HG02798 (cell line): ENCODE data around the gene ABCB6.
"Not testable (repeated sequence)": the region's sequence is repeated elsewhere in the genome, so short reads cannot be mapped to it uniquely, and the experiment has no call there.

ENCODE experiments used
- ATAC-seq: cut with Tn5 transposase; IDR thresholded peaks from one replicate; pipeline ENCODE4 v1.9.1; 2021; ENCODE audit warnings: mild to moderate bottlenecking; ENCODE audit not compliant: unreplicated experiment, poor library complexity

ABCB6 gene

GRCh38 chr2:219218732-219219701 is at the start of gene ABCB6:
TSS of gene ABCB6 (minus strand) at chr2:219218958. CDS start at chr2:219218673, 285 bp downstream.
- ATAC-seq, result peak; percentile 87

DNA sequence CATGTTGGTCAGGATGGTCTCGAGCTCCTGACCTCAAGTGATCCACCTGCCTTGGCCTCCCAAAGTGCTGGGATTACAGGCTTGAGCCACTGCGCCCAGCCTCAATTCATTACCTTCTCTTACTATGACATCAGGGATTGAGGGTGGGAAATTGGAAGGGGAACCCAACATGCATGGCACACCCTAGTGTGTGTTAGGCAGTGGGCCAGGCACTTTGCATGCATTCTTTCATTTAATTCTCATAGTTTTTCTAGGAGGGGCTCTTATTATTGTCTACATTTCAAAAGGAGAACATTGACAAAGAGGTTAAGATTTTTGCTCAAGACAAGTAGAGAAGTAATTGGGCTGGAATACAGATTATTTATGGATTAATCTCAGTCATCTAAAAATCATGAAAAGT is 49.5 kb upstream of the ABCB6 start:
- ATAC-seq, result no peak

GRCh38 chr2:219266886-219267285 is 48.1 kb upstream of the ABCB6 start:
- no peak for ATAC-seq

DNA sequence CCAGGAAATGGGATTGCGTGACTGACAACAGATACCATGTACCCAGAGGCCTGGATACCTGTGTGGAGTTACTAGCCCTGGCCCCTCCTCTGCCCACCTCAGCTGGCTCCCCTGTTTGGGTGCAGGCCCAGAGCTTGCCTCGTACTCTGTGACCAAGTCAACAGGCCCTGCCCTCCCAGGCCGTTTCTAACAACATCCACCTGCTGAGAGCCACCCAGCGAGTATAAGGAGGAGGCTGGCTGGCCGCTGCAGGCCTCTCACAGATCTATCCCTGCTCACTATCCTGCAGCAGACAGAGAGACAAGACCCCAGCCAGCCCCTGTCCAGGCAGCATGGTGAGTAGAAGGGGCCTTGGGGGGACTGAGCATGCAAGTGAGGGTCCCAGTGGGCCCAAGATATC is 47.5 kb upstream of the ABCB6 start:
- ATAC-seq, result no peak

GRCh38 chr2:219261024-219261855 is 42.5 kb upstream of the ABCB6 start:
- no peak for ATAC-seq

GRCh38 chr2:219258942-219259341 is 40.2 kb upstream of the ABCB6 start:
- ATAC-seq, result not testable (repeated sequence)

GRCh38 chr2:219254590-219255201 is 35.9 kb upstream of the ABCB6 start:
- peak; percentile 19 for ATAC-seq

- peak; percentile 66 for ATAC-seq
Observed at GRCh38 chr2:219253753-219254589, 35.2 kb upstream of the ABCB6 start, which contains the start of gene TUBA4A. TSS of gene TUBA4A (minus strand) at chr2:219253918. CDS start at chr2:219253858, 60 bp downstream.

DNA sequence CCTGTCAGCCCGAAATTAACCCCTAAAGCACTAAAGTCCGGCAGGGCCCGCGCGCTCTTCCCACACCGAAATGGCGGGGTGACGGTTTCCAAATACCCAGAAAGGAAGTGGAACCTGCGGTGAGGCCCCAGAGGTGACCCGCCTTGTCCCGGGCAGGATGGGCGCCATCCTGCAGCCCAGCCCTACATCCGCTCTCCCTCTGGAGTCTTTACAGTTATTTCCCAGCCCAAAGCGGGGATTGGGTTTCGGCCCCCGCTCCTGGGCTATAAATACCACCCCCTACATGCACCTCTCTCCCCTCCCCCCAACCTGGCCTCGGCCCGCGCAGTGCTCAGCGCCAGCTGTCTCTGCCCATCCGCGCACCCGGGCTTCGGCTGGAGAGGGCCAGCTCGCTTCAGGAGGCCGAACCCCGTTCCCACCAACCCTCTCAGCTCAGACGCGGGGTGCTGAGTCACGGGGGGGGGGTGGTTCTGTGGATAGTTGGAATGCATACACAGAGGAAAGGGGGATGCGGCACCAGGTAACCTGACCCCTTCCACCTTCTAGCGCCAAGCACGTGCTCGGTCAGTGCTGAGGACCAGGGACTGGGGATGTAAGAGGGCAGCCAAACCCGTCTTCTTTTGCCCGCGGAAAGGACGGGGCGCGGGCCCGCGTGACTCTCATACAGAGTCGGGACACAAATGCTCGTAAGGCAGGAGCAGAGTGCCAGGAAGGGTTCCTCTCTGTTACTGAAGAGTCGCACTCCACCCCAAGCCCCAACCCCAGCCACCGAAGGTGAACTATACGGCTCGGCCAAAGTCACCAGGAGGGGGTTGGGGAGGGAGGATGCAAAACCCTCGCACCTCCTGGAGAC is 34.4 kb upstream of the ABCB6 start, which contains the start of gene TUBA4B:
Gene TUBA4B, plus strand, starts transcription at position 344 of the 853 bp plus-strand sequence. Its CDS starts 165 bp downstream, at position 509.
- ATAC-seq, result peak; percentile 0

GRCh38 chr2:219252570-219252899 is 33.8 kb upstream of the ABCB6 start:
- no peak for ATAC-seq

- no peak for ATAC-seq
Observed at GRCh38 chr2:219252084-219252483, 33.3 kb upstream of the ABCB6 start.

GRCh38 chr2:219251656-219252055 is 32.9 kb upstream of the ABCB6 start:
- no peak for ATAC-seq

GRCh38 chr2:219250049-219250781 is 31.5 kb upstream of the ABCB6 start:
- ATAC-seq, result no peak

GRCh38 chr2:219249203-219249980 is 30.6 kb upstream of the ABCB6 start:
- ATAC-seq, result peak; percentile 36

DNA sequence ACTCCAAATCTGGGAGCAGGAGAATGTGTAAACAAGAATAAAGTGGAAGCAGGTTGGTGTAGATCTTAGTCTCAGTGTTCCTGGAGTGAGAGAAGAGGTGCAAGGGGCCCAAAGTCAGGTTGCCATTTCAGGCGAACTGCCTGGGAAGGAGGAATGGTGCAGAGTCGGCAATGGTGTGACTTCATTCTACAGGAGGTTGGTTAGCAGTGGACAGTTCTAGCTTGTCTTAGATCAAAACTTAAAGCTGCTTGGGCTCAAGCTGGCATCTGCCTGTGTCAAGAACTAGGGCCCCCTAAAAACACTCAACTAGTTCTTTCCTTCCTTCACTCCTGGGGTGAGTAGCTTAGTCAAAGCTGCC is 30.1 kb upstream of the ABCB6 start:
- ATAC-seq, result no peak

GRCh38 chr2:219247678-219248642 is 29.2 kb upstream of the ABCB6 start:
- no peak for ATAC-seq
